Endothelial cell of umbilical vein (primary cell): ENCODE data around the gene EFEMP1.

Experiments used
- CTCF ChIP-seq, 2 donors: IDR thresholded peaks; 1 replicate in 1 of 2; 2 replicates in 1 of 2; pipeline ENCODE4 v1.5.1; 2011; ENCODE audit warnings: low read length in 2 of 2, mild to moderate bottlenecking in 2 of 2, moderate library complexity in 2 of 2, control low read depth in 1 of 2, inconsistent platforms in 1 of 2, low read depth in 1 of 2; ENCODE audit not compliant: insufficient read depth in 1 of 2; ENCODE audit errors: extremely low read depth in 1 of 2
- FOS ChIP-seq: IDR thresholded peaks from 2 replicates; pipeline ENCODE4 v1.6.1; 2011; ENCODE audit warnings: mild to moderate bottlenecking, low read length, moderate library complexity, borderline replicate concordance; ENCODE audit not compliant: insufficient read depth
- GATA2 ChIP-seq: IDR thresholded peaks from 2 replicates; pipeline ENCODE4 v1.7.0; 2011; ENCODE audit warnings: low read depth, mild to moderate bottlenecking, moderate library complexity, mixed read lengths, low read length; ENCODE audit not compliant: insufficient read length, insufficient read depth
- JUN ChIP-seq: IDR thresholded peaks from 2 replicates; pipeline ENCODE4 v1.6.1; 2011; ENCODE audit warnings: borderline replicate concordance, low read depth; ENCODE audit not compliant: insufficient read length, insufficient read depth
- MAX ChIP-seq: IDR thresholded peaks from 2 replicates; pipeline ENCODE4 v1.6.1; 2011; ENCODE audit not compliant: insufficient read depth, insufficient read length
- MYC ChIP-seq: IDR thresholded peaks from one replicate; pipeline ENCODE4 v1.6.1; 2011; ENCODE audit warnings: mild to moderate bottlenecking, low read depth, low read length
- POLR2A ChIP-seq: IDR thresholded peaks from 2 replicates; pipeline ENCODE4 v1.6.1; 2012; ENCODE audit warnings: low read depth, mild to moderate bottlenecking, control low read depth, low read length

GRCh38 chr2:55844986-55845385 is 78.6 kb downstream of the EFEMP1 start:
- no peak for TF ChIP-seq MYC
- TF ChIP-seq FOS: no peak
- no peak for TF ChIP-seq JUN
- TF ChIP-seq CTCF (IDR thresholded peaks at IDR 0.05; ENCODE audit: extremely low read depth in 1 of 2, insufficient read depth in 1 of 2, low read depth in 1 of 2, low read length in 2 of 2): no peak
- TF ChIP-seq MAX: no peak
- no peak for TF ChIP-seq POLR2A
- TF ChIP-seq GATA2: no peak
